Measurements from ENCODE around the gene HPGD.

HPGD gene

DNA sequence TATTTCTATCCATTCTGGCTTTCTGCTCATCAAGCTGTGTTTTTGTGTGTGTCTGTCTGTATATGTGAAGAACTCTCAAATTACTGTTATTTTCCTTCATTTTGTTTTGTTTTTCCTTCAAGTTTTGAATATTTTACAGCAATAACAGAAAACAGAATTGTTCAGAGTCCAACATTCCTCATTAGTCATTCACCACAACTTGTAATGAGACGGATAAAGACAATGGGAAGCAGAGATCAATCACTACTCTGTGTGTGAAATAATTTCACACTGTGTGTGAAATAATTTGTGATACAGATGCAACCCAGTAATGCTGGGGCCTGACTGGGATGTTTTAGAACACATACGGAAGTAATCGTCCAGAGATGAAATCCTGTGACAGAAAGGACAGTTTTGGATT lies 55.2 kb downstream of the HPGD start:
- FAIRE-seq (no peak), DNase-seq (ENCODE audit: insufficient read length, low spot score) (no peak)
- no peak for TF ChIP-seq PAX5 (IDR thresholded peaks at IDR 0.05; ENCODE audit: insufficient read depth, low read length, severe bottlenecking)

DNA sequence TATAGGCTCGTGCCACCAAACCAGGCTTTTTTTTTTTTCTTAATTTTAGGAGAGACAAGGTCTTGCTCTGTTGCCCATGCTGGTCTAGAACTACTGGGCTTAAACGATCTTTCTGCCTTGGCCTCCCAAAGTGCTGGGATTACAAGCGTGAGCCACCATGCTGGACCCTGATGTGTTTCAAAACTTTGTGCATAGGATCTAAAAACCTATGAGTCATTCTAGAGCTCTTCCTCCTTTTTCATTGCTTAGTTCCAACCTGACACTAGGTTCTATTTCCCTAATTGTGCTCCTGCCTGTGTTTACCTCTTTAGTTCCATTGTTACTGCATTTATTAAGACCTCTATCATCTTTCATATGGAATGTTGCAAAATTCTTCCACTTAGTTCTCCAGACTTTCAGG lies 57.3 kb downstream of the HPGD start:
- no peak for FAIRE-seq
- DNase-seq (ENCODE audit: insufficient read length, low spot score): no peak
- TF ChIP-seq POLR2A (IDR thresholded peaks at IDR 0.05; ENCODE audit: low read depth, low read length) (no peak), TAF1 (IDR thresholded peaks at IDR 0.05; ENCODE audit: low read depth, low read length) (no peak), POLR2AphosphoS5 (IDR thresholded peaks at IDR 0.05; ENCODE audit: low read depth, low read length) (no peak), SPI1 (IDR thresholded peaks at IDR 0.05; ENCODE audit: low read depth, low read length) (no peak)

DNA sequence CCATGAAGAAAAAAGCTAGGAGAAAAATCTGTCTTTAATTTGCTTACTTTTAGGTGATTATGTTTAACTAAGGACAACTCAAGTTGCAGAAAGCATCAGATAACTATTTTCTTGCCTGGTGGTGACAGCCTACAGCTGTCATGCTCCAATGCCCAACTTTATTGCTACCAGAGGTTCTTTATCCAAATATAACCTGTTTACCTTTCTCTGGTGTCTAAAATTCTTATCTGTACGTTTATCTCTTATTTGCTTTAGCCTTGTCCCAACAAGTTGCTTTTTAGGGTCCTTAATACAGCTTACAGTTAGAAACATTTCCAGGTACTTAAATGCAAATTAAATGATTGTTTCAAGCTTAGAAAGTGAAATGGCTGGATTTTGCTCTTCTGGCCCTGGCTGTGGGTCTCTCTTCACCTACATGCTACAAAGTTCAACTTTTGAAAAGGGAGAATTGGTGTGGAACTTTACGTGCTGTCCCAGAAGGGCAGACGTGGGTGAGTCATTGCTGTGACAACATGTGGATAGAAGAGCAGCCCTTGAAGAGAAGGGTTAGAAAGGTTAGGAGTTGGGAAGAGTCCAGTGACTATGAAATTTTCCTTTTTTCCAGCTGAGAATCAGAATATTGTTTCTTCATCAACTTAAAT lies 60.7 kb downstream of the HPGD start:
- DNase-seq (ENCODE audit: insufficient read length, low spot score): no peak
- FAIRE-seq: no peak

DNA sequence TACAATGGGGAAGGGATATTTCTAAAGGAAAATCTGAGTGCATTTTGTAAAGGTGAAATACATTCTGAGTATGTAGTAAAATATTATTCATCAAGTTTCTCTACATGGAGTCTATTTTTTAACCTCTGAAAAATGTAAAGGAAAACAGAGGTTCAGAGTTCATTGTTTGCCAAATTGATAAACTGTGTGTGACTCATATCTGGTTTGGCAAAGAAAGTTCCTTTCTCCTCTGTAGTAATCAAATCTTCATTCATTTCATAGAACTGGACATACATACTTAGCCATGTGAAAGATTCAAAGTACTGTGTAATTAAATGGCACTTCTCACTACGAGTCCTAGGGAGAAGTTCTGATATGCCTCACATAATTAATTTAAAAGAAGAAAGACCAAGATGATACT lies 61.6 kb downstream of the HPGD start:
- no peak for DNase-seq (ENCODE audit: insufficient read length, low spot score)
- TF ChIP-seq PAX5 (IDR thresholded peaks at IDR 0.05; ENCODE audit: insufficient read depth, low read length, severe bottlenecking) (no peak), POLR2AphosphoS5 (IDR thresholded peaks at IDR 0.05; ENCODE audit: low read depth, low read length) (no peak), SPI1 (IDR thresholded peaks at IDR 0.05; ENCODE audit: low read depth, low read length) (no peak), TAF1 (IDR thresholded peaks at IDR 0.05; ENCODE audit: low read depth, low read length) (no peak), POU2F2 (IDR thresholded peaks at IDR 0.05; ENCODE audit: low read depth, low read length) (no peak), POLR2A (IDR thresholded peaks at IDR 0.05; ENCODE audit: low read depth, low read length) (no peak)
- FAIRE-seq: no peak

More for the DNA sequence above, 60.7 kb downstream of the HPGD start:
- TF ChIP-seq SPI1 (IDR thresholded peaks at IDR 0.05; ENCODE audit: low read depth, low read length): no peak
- TF ChIP-seq POLR2A (IDR thresholded peaks at IDR 0.05; ENCODE audit: low read depth, low read length): no peak
- TF ChIP-seq POLR2AphosphoS5 (IDR thresholded peaks at IDR 0.05; ENCODE audit: low read depth, low read length): no peak
- no peak for TF ChIP-seq PAX5 (IDR thresholded peaks at IDR 0.05; ENCODE audit: insufficient read depth, low read length, severe bottlenecking)
- no peak for TF ChIP-seq TAF1 (IDR thresholded peaks at IDR 0.05; ENCODE audit: low read depth, low read length)
- no peak for TF ChIP-seq POU2F2 (IDR thresholded peaks at IDR 0.05; ENCODE audit: low read depth, low read length)

DNA sequence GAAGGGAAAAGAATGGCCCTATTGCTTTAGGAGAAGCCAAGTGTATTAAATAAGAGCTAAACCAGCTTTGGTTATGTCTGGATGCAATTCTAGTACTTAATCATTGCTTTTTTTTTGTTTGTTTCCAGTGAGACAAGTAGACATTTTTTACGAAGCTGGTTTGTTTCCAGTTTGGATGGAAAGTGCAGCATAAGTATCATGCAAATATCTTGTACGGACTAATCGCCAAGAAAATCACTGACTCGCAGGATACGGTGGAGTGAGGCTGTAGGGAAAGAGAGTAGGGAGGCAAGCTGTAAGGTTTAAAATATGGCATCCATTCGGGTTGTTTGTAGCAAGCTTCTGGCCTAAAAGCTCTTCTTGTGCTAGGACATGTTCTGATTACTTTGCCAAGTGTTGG lies 64.8 kb downstream of the HPGD start:
- no peak for TF ChIP-seq PAX5 (IDR thresholded peaks at IDR 0.05; ENCODE audit: insufficient read depth, low read length, severe bottlenecking)
- no peak for TF ChIP-seq POLR2AphosphoS5 (IDR thresholded peaks at IDR 0.05; ENCODE audit: low read depth, low read length)
- TF ChIP-seq SPI1 (IDR thresholded peaks at IDR 0.05; ENCODE audit: low read depth, low read length): no peak
- no peak for TF ChIP-seq POLR2A (IDR thresholded peaks at IDR 0.05; ENCODE audit: low read depth, low read length)
- no peak for TF ChIP-seq POU2F2 (IDR thresholded peaks at IDR 0.05; ENCODE audit: low read depth, low read length)
- TF ChIP-seq TAF1 (IDR thresholded peaks at IDR 0.05; ENCODE audit: low read depth, low read length): no peak
- DNase-seq (ENCODE audit: insufficient read length, low spot score): no peak
- FAIRE-seq: no peak

DNA sequence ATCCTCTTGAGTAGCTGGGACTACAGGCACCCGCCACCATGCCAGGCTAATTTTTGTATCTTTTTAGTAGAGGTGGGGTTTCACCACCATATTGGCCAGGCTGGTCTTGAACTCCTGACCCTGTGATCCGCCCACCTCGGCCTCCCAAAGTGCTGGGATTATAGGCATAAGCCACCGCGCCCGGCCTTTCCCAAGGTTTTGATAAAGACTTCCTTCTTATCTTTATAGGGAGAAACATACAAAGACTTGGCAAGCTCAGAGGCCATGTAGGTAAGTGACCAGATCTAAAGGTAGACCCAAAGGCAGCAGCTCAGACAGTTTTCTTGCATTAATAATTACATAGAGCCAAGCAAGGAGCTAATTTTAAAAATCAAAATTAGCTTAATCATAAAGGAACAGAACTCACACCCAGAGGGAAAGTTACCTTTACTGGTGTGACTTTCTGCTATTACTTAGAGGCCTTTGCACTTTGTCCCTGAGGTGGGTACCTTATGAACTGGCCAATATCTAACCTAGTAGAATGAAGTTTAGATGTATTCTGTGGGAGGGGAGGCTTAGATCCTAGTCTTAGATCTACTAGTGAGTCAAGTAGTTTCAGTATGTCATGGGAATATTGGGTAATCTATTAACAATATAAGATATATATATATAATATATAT lies 67.3 kb downstream of the HPGD start:
- DNase-seq (ENCODE audit: insufficient read length, low spot score): no peak
- no peak for FAIRE-seq
- TF ChIP-seq TAF1 (IDR thresholded peaks at IDR 0.05; ENCODE audit: low read depth, low read length) (no peak), POLR2A (IDR thresholded peaks at IDR 0.05; ENCODE audit: low read depth, low read length) (no peak), POU2F2 (IDR thresholded peaks at IDR 0.05; ENCODE audit: low read depth, low read length) (no peak), PAX5 (IDR thresholded peaks at IDR 0.05; ENCODE audit: insufficient read depth, low read length, severe bottlenecking) (no peak), POLR2AphosphoS5 (IDR thresholded peaks at IDR 0.05; ENCODE audit: low read depth, low read length) (no peak), SPI1 (IDR thresholded peaks at IDR 0.05; ENCODE audit: low read depth, low read length) (no peak)

DNA sequence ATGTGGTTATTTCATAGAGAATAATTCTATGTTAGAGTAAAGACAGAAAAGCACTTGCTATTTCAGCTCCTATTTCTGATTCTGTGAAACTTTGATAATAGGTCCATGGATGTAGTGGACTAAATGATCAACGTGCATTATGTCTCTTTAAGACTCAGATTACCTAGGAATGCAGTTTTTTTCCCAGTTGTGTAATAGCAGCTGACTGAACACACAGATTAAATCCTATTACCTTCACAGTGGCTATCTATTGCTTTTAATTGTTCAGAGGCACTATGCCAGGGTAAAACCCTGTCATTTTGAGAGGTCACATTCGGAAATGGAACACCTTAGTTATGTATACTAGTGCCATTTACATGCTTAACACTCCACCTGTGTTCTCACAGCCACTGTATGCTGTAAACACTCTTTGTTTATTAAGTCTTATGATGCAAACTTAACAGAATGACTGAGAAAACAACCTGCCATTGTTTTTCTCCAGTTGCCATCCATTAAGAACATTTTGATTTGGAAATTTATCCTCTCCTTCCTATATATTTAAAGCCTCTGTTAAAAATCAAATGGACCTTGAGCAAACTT lies 70.5 kb downstream of the HPGD start:
- FAIRE-seq: no peak
- TF ChIP-seq SPI1 (IDR thresholded peaks at IDR 0.05; ENCODE audit: low read depth, low read length) (no peak), POLR2AphosphoS5 (IDR thresholded peaks at IDR 0.05; ENCODE audit: low read depth, low read length) (no peak)
- no peak for DNase-seq (ENCODE audit: insufficient read length, low spot score)

DNA sequence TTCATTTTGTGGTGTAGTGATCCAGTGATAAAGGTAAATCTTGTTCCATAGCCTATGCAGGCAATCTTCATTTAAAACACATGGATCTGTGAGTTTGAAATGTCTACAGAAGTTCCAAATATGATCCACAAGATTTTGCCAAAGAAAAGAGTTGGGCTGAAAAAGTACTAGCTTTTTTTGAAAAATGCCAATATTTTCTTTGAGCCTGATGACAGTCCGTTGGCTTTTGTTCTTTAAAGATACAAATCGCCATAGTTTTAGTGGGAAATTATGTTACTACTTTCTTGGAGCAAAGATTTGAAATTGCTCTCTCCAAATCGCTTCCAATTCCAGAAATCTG lies 71.5 kb downstream of the HPGD start:
- DNase-seq (ENCODE audit: insufficient read length, low spot score): no peak
- TF ChIP-seq POU2F2 (IDR thresholded peaks at IDR 0.05; ENCODE audit: low read depth, low read length) (no peak), TAF1 (IDR thresholded peaks at IDR 0.05; ENCODE audit: low read depth, low read length) (no peak), PAX5 (IDR thresholded peaks at IDR 0.05; ENCODE audit: insufficient read depth, low read length, severe bottlenecking) (no peak), SPI1 (IDR thresholded peaks at IDR 0.05; ENCODE audit: low read depth, low read length) (no peak), POLR2A (IDR thresholded peaks at IDR 0.05; ENCODE audit: low read depth, low read length) (no peak), POLR2AphosphoS5 (IDR thresholded peaks at IDR 0.05; ENCODE audit: low read depth, low read length) (no peak)
- no peak for FAIRE-seq

DNA sequence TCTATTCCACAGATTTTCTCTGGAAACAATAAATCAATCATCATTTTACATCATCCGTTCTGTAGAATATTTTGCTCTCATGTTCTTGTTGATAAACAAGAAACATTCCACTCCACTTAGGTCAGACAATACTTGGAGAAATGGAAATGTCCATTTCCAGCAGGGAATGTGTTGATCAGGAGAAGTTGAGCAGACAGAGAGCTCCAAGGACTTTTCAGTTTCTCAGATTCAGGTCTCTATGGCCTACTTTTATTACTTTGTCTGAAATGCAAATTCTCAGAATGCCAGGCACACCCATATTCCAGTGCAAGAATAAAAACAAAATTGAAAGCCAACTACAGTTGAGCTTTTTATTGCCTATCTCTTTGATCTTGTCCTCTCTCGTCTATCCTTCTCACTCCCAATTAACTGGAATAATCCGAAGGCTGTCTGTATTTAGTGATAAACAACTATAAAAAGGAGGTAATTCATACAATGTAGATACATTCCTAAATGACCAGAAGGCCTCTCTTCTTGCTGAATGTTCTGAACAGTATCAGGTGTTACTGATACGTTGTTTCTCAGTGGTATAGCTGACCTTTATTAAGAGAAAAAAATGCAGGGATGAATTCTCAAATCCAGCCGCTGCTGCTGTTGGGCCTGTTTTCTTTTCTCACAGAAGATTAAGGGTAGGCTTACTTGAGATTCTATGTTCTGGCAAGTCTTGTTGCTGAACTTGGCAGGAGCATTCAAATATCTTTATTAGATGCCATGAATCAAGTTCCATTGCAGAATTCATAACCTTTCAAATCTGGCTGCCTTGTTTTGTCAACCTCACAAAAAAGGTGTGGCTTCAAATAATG lies 72.1 kb downstream of the HPGD start:
- no peak for DNase-seq (ENCODE audit: insufficient read length, low spot score)
- no peak for TF ChIP-seq SPI1 (IDR thresholded peaks at IDR 0.05; ENCODE audit: low read depth, low read length)
- no peak for TF ChIP-seq PAX5 (IDR thresholded peaks at IDR 0.05; ENCODE audit: insufficient read depth, low read length, severe bottlenecking)
- no peak for TF ChIP-seq POLR2A (IDR thresholded peaks at IDR 0.05; ENCODE audit: low read depth, low read length)
- no peak for TF ChIP-seq POU2F2 (IDR thresholded peaks at IDR 0.05; ENCODE audit: low read depth, low read length)
- TF ChIP-seq TAF1 (IDR thresholded peaks at IDR 0.05; ENCODE audit: low read depth, low read length): no peak
- no peak for FAIRE-seq
